LNCAP (cell line): ENCODE data around the gene ZBTB20.

Experiments
- CTCF ChIP-seq: fragments of 450-650 bp; IDR thresholded peaks from 2 replicates; pipeline ENCODE4 v1.5.1; 2017; ENCODE audit warnings: mild to moderate bottlenecking

The ZBTB20 gene

GRCh38 chr3:114671741-114672510, 475.2 kb downstream of the ZBTB20 start:
- no peak for TF ChIP-seq CTCF

GRCh38 chr3:114669614-114670013, 477.5 kb downstream of the ZBTB20 start:
- no peak for TF ChIP-seq CTCF

DNA sequence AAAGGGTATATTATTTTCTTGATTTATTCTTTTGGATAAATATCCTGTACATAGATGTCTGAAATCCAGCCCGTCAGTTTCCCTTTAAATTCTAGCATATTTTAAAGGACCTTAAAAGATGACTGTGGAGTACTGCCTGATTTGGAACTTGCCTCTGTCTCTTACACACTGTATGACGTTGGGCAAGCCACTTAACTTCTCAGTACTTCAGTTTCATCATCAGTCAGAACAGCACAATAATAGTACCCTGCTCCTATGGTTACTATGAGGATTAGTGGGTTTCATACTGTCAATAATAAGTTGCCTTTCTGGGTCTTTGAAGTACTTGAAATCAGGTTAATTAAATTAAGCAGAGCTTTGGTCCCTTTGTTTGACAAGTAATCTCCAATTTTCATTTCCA, 479.0 kb downstream of the ZBTB20 start:
- TF ChIP-seq CTCF = no peak

- TF ChIP-seq CTCF = no peak
Measured at GRCh38 chr3:114666623-114667022, 480.5 kb downstream of the ZBTB20 start.

DNA sequence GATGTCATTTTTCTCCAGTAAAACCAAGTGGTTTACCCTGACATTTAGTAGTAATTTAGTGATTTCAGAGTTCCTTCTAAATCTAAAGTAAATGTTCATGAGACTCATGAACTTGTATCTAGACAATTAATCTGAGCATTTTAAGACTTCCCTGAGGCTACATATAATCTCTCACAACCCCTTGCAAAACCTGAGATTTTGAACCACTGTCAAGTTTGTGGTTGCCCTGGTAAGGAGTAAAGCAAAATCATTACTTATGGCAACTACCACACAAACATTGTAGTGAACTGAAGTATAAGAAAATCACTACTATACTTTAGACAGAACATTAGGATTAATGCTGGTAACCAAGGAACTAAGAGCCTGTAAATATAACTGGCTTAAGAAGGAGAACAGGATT, 483.1 kb downstream of the ZBTB20 start:
- TF ChIP-seq CTCF = no peak

DNA sequence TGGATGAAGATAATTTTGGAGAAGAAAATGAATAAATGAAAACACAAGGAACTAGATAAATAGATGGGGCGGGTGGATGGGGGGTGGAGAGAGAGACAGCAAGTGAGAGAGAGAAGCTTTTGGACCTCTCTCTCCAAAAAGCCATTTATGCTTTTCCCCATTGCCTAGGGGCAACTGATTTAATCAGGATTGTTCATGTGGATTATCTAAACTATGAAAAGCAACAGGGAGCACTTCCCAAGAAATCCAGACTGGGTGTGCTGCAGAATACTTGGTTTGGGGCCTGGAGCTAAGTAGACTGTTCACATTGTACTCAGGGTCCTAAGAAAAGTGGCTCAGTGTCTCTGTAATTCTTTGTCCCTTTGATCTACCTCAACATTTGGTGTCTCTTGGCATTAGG, 486.3 kb downstream of the ZBTB20 start:
- TF ChIP-seq CTCF = no peak

- TF ChIP-seq CTCF = no peak
Measured at GRCh38 chr3:114660124-114660523, 487.0 kb downstream of the ZBTB20 start.
